ENCODE measurements around the gene LCP1.

DNA sequence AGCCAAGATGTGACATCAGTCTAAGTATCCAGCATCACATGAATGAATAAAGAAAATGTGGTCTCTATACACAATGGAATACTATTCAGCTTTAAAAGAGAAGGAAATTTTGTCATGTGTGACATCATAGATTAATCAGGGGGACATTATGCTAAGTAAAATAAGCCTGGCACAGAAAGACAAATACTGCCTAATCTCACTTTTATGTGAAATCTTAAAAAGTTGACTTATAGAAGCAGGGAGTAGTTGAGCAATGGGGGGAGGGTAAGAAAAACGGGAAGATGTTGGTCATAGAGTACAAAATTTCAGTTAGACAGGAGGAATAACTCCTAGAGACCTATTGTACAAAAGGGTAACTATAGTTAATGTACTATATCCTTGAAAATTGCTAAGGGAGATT is 10.4 kb upstream of the LCP1 start:
- TF ChIP-seq, protein P1, sequence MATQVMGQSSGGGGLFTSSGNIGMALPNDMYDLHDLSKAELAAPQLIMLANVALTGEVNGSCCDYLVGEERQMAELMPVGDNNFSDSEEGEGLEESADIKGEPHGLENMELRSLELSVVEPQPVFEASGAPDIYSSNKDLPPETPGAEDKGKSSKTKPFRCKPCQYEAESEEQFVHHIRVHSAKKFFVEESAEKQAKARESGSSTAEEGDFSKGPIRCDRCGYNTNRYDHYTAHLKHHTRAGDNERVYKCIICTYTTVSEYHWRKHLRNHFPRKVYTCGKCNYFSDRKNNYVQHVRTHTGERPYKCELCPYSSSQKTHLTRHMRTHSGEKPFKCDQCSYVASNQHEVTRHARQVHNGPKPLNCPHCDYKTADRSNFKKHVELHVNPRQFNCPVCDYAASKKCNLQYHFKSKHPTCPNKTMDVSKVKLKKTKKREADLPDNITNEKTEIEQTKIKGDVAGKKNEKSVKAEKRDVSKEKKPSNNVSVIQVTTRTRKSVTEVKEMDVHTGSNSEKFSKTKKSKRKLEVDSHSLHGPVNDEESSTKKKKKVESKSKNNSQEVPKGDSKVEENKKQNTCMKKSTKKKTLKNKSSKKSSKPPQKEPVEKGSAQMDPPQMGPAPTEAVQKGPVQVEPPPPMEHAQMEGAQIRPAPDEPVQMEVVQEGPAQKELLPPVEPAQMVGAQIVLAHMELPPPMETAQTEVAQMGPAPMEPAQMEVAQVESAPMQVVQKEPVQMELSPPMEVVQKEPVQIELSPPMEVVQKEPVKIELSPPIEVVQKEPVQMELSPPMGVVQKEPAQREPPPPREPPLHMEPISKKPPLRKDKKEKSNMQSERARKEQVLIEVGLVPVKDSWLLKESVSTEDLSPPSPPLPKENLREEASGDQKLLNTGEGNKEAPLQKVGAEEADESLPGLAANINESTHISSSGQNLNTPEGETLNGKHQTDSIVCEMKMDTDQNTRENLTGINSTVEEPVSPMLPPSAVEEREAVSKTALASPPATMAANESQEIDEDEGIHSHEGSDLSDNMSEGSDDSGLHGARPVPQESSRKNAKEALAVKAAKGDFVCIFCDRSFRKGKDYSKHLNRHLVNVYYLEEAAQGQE (IDR thresholded peaks at IDR 0.05; ENCODE audit: insufficient replicate concordance, low read depth) = no peak
- TF ChIP-seq, protein P2, sequence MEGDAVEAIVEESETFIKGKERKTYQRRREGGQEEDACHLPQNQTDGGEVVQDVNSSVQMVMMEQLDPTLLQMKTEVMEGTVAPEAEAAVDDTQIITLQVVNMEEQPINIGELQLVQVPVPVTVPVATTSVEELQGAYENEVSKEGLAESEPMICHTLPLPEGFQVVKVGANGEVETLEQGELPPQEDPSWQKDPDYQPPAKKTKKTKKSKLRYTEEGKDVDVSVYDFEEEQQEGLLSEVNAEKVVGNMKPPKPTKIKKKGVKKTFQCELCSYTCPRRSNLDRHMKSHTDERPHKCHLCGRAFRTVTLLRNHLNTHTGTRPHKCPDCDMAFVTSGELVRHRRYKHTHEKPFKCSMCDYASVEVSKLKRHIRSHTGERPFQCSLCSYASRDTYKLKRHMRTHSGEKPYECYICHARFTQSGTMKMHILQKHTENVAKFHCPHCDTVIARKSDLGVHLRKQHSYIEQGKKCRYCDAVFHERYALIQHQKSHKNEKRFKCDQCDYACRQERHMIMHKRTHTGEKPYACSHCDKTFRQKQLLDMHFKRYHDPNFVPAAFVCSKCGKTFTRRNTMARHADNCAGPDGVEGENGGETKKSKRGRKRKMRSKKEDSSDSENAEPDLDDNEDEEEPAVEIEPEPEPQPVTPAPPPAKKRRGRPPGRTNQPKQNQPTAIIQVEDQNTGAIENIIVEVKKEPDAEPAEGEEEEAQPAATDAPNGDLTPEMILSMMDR (IDR thresholded peaks at IDR 0.05; ENCODE audit: insufficient read depth, low read length) = no peak

Data from HL-60 (cell line).